HFFc6 (cell line): ENCODE results near the gene RNASE13. TPM values are rescaled to one million over a fixed set of nuclear protein-coding genes. Genes with fewer than 3 reads are reported as not detected.
"Not testable (repeated sequence)": the region's sequence is repeated elsewhere in the genome, so short reads cannot be mapped to it uniquely, and the experiment has no call there.

Experiments used
- DNase-seq: peaks from one replicate; pipeline ENCODE4 v3.0.0-alpha.2; 2018
- H3K27ac Mint-ChIP-seq: 2 replicates; pipeline ENCODE4 v1.8.0; 2020; ENCODE audit warnings: mild to moderate bottlenecking, mixed read lengths
- H3K27me3 Mint-ChIP-seq: 2 replicates; pipeline ENCODE4 v1.8.0; 2021; ENCODE audit warnings: mild to moderate bottlenecking, moderate library complexity, mixed read lengths; ENCODE audit not compliant: insufficient read depth
- H3K36me3 Mint-ChIP-seq: 2 replicates; pipeline ENCODE4 v1.8.0; 2021; ENCODE audit warnings: low read depth, mixed read lengths
- H3K4me1 Mint-ChIP-seq: 2 replicates; pipeline ENCODE4 v1.8.0; 2020; ENCODE audit warnings: low read depth, mixed read lengths
- H3K4me3 Mint-ChIP-seq: 2 replicates; pipeline ENCODE4 v1.8.0; 2020; ENCODE audit warnings: mild to moderate bottlenecking, moderate library complexity, mixed read lengths
- H3K9me3 Mint-ChIP-seq: 2 replicates; pipeline ENCODE4 v1.8.0; 2020; ENCODE audit warnings: mild to moderate bottlenecking, mixed read lengths
- CTCF ChIP-seq: fragments of 200-600 bp; sonication (generic); IDR thresholded peaks from 2 replicates; pipeline ENCODE4 v1.5.0; 2021; ENCODE audit warnings: antibody characterized with exemption, mild to moderate bottlenecking
- total RNA-seq, 6 experiments: library from RNA; stranded (reverse); fragmentation: NEBNext Ultra II Directional; extraction: Animal tissue kit (Norgen Biotek cat#: 25700); gene quantifications; 2 replicates in 1 of 6; 3 replicates in 5 of 6; pipeline ENCODE4 v1.2.3, GENCODE V29; 2021

The RNASE13 gene
- total RNA-seq, 6 experiments from 2014 or later, result not detected

DNA sequence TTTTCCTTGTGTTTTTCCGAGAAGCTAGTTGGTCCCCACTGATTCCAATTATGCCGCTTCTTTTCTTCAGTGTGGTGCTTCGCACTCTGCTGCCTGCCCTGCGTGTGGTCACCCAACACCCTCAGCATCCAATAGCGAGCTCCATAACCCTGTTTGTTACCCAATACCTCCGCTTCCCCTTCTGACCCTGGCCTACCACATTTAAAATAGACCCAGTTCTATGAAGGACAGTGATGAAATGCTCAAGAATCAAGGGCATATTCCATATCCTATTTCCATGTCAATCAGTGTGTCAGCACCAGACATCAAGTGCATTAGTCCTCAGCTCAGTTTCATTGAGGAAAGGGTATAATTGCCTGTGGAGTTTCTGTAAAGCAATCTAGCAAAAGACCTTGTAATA is 19.3 kb downstream of the RNASE13 start:
- Mint-ChIP-seq H3K27ac (no peak overlapping the region), H3K4me1 (peaks cover 6% of the 10 kb centered on the region), H3K9me3 (no peaks in the 10 kb centered on the region), H3K4me3 (no peak overlapping the region), H3K27me3 (peaks cover 12% of the 10 kb centered on the region), H3K36me3 (no peaks in the 10 kb centered on the region)
- TF ChIP-seq CTCF, result no peak
- no peak for DNase-seq

GRCh38 chr14:21014761-21015190 is 19.8 kb downstream of the RNASE13 start:
- Mint-ChIP-seq H3K27me3 (peaks cover 11% of the 10 kb centered on the region), H3K27ac (no peak overlapping the region), H3K36me3 (no peaks in the 10 kb centered on the region), H3K4me1 (peaks cover 6% of the 10 kb centered on the region), H3K9me3 (no peaks in the 10 kb centered on the region), H3K4me3 (no peak overlapping the region)
- TF ChIP-seq CTCF, result peak; percentile 97
- peak; percentile 67 for DNase-seq

- H3K36me3 Mint-ChIP-seq, result no peaks in the 10 kb centered on the region
- H3K27ac Mint-ChIP-seq, result no peak overlapping the region
- H3K27me3 Mint-ChIP-seq, result peaks cover 9% of the 10 kb centered on the region
- no peak overlapping the region for H3K4me3 Mint-ChIP-seq
- DNase-seq, result no peak
- no peaks in the 10 kb centered on the region for H3K9me3 Mint-ChIP-seq
- no peaks in the 10 kb centered on the region for H3K4me1 Mint-ChIP-seq
- no peak for TF ChIP-seq CTCF
Measured at GRCh38 chr14:21011136-21011535, 23.5 kb downstream of the RNASE13 start.

GRCh38 chr14:21009721-21010120 is 24.9 kb downstream of the RNASE13 start:
- H3K36me3 Mint-ChIP-seq, H3K27me3 Mint-ChIP-seq, DNase-seq, H3K9me3 Mint-ChIP-seq, H3K4me3 Mint-ChIP-seq, H3K4me1 Mint-ChIP-seq, H3K27ac Mint-ChIP-seq: not testable (repeated sequence)

- no peak for DNase-seq
- peaks cover 10% of the 10 kb centered on the region for H3K4me1 Mint-ChIP-seq
- no peak for TF ChIP-seq CTCF
- H3K27me3 Mint-ChIP-seq, result no peaks in the 10 kb centered on the region
- H3K4me3 Mint-ChIP-seq, result no peak overlapping the region
- H3K36me3 Mint-ChIP-seq, result no peaks in the 10 kb centered on the region
- no peak overlapping the region for H3K27ac Mint-ChIP-seq
- no peaks in the 10 kb centered on the region for H3K9me3 Mint-ChIP-seq
Measured at GRCh38 chr14:21003788-21004346, 30.7 kb downstream of the RNASE13 start.

GRCh38 chr14:21001218-21001617 is 33.4 kb downstream of the RNASE13 start:
- TF ChIP-seq CTCF, result no peak
- Mint-ChIP-seq H3K36me3 (peaks cover 4% of the 10 kb centered on the region; the same call in 1 of the 2 replicates), H3K27ac (no peak overlapping the region), H3K4me1 (peaks cover 21% of the 10 kb centered on the region), H3K4me3 (no peak overlapping the region), H3K27me3 (no peaks in the 10 kb centered on the region), H3K9me3 (no peaks in the 10 kb centered on the region)
- DNase-seq, result no peak
